ENCODE results near the gene MBP. TPM values are rescaled to one million over a fixed set of nuclear protein-coding genes. Genes with fewer than 3 reads are reported as not detected.
A peak's percentile ranks its signal among the peaks of the same experiment; 100 is the strongest.

The MBP gene
- total RNA-seq (2021; ENCODE audit: unreplicated experiment): 88.8 TPM
- polyA plus RNA-seq (2012; ENCODE audit: insufficient read length): 59.2 TPM
- percentile 93 among the genes with signal in this experiment for Bru-seq, nascent RNA
- BruChase-seq, experiment 1, labeled RNA remaining after a 2-hour chase: percentile 91 among the genes with signal in this experiment
- percentile 84 among the genes with signal in this experiment for BruChase-seq, experiment 2, labeled RNA remaining after a 6-hour chase
- long read RNA-seq, full-length matches to known transcripts: 56 of 164 reads
- long read RNA-seq, partial matches to known transcripts: 5 of 164 reads
- long read RNA-seq, other reads (novel, unspliced or antisense): 103 of 164 reads

DNA sequence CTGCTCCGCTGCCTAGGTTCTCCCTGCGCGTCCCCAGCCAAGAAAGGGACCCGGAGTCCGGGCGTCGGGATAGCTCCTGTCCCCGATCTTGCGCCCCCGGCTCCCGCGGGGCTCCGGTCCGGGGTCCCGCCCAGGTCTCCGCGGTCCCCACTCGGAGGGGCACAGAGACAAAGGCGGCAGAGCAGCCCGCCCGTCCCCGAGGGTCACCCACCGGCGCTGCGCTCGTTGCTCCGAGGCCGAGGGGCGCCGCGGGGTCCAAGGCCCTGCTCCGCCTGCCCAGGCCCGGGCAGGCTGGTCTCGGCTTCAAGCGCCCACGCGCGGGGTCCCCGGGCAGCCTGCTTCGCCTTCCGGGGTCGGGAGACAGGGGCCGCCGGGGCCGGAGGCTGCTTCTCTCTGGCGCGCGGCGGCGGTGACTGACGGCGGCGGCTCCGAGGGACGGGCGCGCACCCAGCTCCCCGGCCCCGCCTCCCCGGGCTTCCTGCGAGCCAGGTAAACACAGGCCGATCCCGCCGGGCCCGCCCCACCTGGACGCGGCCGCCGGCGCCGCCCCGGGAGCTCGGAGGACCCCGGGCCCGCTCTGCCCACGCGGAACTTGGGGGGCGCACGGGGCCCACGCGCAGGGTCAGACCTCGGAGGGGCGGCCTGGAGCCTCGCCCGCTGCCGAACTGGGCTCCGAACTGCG, at the start of gene MBP:
TSS of gene MBP (minus strand) at position 415 of the 682 bp plus-strand sequence. CDS start 27,522 bp downstream, outside the sequence.
- POLR2A ChIA-PET: no interaction called here
- no TSS peak for BruUV-seq (replicated peaks)
- no peak for DNase-seq (ENCODE audit: low read depth, low spot score)
- H3K27me3 ChIP-seq (ENCODE audit: control insufficient read depth, insufficient read depth, low read length): no peaks in the 10 kb centered on the region
- in situ Hi-C loops (cut with HindIII; ENCODE audit: low pct_unique_long_range_greater_than_20kb, low sequenced_read_pairs): no loop called here
- TF ChIP-seq SIN3A (IDR thresholded peaks at IDR 0.05; ENCODE audit: borderline replicate concordance, insufficient read depth, low read depth, low read length): peak; percentile 72; the same call in 1 of the 2 replicates
- TF ChIP-seq, protein P1, sequence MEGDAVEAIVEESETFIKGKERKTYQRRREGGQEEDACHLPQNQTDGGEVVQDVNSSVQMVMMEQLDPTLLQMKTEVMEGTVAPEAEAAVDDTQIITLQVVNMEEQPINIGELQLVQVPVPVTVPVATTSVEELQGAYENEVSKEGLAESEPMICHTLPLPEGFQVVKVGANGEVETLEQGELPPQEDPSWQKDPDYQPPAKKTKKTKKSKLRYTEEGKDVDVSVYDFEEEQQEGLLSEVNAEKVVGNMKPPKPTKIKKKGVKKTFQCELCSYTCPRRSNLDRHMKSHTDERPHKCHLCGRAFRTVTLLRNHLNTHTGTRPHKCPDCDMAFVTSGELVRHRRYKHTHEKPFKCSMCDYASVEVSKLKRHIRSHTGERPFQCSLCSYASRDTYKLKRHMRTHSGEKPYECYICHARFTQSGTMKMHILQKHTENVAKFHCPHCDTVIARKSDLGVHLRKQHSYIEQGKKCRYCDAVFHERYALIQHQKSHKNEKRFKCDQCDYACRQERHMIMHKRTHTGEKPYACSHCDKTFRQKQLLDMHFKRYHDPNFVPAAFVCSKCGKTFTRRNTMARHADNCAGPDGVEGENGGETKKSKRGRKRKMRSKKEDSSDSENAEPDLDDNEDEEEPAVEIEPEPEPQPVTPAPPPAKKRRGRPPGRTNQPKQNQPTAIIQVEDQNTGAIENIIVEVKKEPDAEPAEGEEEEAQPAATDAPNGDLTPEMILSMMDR (IDR thresholded peaks at IDR 0.05): no peak
- no peak for TF ChIP-seq REST (IDR thresholded peaks at IDR 0.05; ENCODE audit: insufficient read depth in 1 of 2, low read depth in 2 of 2, low read length in 1 of 2)
- TF ChIP-seq TCF7L2 (IDR thresholded peaks at IDR 0.05; ENCODE audit: low read depth, low read length): no peak
- peak; percentile 20; the same call in 1 of the 2 replicates for TF ChIP-seq POLR2AphosphoS5 (IDR thresholded peaks at IDR 0.05; ENCODE audit: low read depth, low read length)
- H3K4me3 ChIP-seq (ENCODE audit: low read depth in 2 of 2, low read length in 2 of 2): peak within 1 kb of the TSS; percentile 77 to 86
- H3K36me3 ChIP-seq (ENCODE audit: control insufficient read depth, insufficient read depth, low read length): no peaks in the 10 kb centered on the region
- no peaks in the 10 kb centered on the region for H3K9me3 ChIP-seq (ENCODE audit: control insufficient read depth, insufficient read depth, low read depth, low read length)
- peak within 1 kb of the TSS; percentile 97 for H3K27ac ChIP-seq (ENCODE audit: low read length)
- CTCF ChIA-PET: interaction anchor here (0.7 to 2.9 kb wide), 3 partner anchors 80 to 250 kb away, joined by 4 to 11 read pairs (median 9); no protein-coding TSS in a partner anchor
- intact Hi-C loops (cut with micrococcal nuclease; ENCODE audit: unreplicated experiment): loop anchor here (2.0 kb wide), 1 partner anchor 78 kb away; no protein-coding TSS in a partner anchor
- peaks cover 44% of the 10 kb centered on the region for H3K4me1 ChIP-seq (ENCODE audit: control insufficient read depth, insufficient read depth, low read length)
- peak; percentile 73 for ATAC-seq

- TF ChIP-seq REST (IDR thresholded peaks at IDR 0.05; ENCODE audit: insufficient read depth in 1 of 2, low read depth in 2 of 2, low read length in 1 of 2) (no peak), TCF7L2 (IDR thresholded peaks at IDR 0.05; ENCODE audit: low read depth, low read length) (no peak), SIN3A (IDR thresholded peaks at IDR 0.05; ENCODE audit: borderline replicate concordance, insufficient read depth, low read depth, low read length) (no peak), POLR2AphosphoS5 (IDR thresholded peaks at IDR 0.05; ENCODE audit: low read depth, low read length) (no peak)
- TF ChIP-seq, protein P1 (IDR thresholded peaks at IDR 0.05): no peak
- Histone ChIP-seq H3K4me1 (ENCODE audit: control insufficient read depth, insufficient read depth, low read length) (no peaks in the 10 kb centered on the region), H3K36me3 (ENCODE audit: control insufficient read depth, insufficient read depth, low read length) (no peaks in the 10 kb centered on the region), H3K9me3 (ENCODE audit: control insufficient read depth, insufficient read depth, low read depth, low read length) (no peaks in the 10 kb centered on the region), H3K27me3 (ENCODE audit: control insufficient read depth, insufficient read depth, low read length) (no peaks in the 10 kb centered on the region), H3K4me3 (ENCODE audit: low read depth in 2 of 2, low read length in 2 of 2) (no peak overlapping the region), H3K27ac (ENCODE audit: low read length) (no peak overlapping the region)
- intact Hi-C loops (cut with micrococcal nuclease; ENCODE audit: unreplicated experiment): no loop called here
- in situ Hi-C loops (cut with HindIII; ENCODE audit: low pct_unique_long_range_greater_than_20kb, low sequenced_read_pairs): no loop called here
- ChIA-PET CTCF (no interaction called here), POLR2A (no interaction called here)
- BruUV-seq (replicated peaks): no TSS peak
- DNase-seq (ENCODE audit: low read depth, low spot score) (no peak), ATAC-seq (no peak)
Observed at GRCh38 chr18:77181950-77182707, 49.5 kb upstream of the MBP start.
